Retinal pigment epithelial cell (primary cell): ENCODE measurements around the gene ARHGEF3.

Source experiments
- DNase-seq: peaks from one replicate; pipeline ENCODE4 v3.0.0-alpha.2; 2010; ENCODE audit warnings: low read depth
- H3K4me3 ChIP-seq: 2 replicates; pipeline ENCODE4 v1.5.1; 2011; ENCODE audit warnings: mild to moderate bottlenecking, low read length, control low read depth, moderate library complexity
- TF ChIP-seq, protein P1 (sequence below): conservative IDR thresholded peaks from 2 replicates; pipeline ENCODE4 v1.5.1; 2011; ENCODE audit warnings: low read depth, low read length, control low read depth, inconsistent platforms

Gene ARHGEF3

DNA sequence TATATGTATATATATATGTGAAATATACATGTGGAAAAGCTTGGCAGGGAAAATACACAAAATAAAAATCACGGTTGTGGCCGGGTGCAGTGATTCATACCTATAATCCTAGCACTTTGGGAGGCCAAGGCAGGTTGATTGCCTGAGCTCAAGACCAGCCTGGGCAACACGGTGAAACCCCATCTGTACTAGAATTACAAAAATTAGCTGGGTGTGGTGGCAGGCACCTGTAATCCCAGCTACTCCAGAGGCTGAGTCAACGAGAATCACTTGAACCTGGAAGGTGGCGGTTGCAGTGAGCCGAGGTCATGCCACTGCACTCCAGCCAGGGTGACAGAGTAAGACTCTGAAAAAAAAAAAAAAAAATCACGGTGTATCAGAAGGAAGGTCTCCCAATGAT, 20.8 kb upstream of the ARHGEF3 start:
- no peak overlapping the region for H3K4me3 ChIP-seq
- TF ChIP-seq, protein P1, sequence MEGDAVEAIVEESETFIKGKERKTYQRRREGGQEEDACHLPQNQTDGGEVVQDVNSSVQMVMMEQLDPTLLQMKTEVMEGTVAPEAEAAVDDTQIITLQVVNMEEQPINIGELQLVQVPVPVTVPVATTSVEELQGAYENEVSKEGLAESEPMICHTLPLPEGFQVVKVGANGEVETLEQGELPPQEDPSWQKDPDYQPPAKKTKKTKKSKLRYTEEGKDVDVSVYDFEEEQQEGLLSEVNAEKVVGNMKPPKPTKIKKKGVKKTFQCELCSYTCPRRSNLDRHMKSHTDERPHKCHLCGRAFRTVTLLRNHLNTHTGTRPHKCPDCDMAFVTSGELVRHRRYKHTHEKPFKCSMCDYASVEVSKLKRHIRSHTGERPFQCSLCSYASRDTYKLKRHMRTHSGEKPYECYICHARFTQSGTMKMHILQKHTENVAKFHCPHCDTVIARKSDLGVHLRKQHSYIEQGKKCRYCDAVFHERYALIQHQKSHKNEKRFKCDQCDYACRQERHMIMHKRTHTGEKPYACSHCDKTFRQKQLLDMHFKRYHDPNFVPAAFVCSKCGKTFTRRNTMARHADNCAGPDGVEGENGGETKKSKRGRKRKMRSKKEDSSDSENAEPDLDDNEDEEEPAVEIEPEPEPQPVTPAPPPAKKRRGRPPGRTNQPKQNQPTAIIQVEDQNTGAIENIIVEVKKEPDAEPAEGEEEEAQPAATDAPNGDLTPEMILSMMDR = no peak
- DNase-seq = no peak

DNA sequence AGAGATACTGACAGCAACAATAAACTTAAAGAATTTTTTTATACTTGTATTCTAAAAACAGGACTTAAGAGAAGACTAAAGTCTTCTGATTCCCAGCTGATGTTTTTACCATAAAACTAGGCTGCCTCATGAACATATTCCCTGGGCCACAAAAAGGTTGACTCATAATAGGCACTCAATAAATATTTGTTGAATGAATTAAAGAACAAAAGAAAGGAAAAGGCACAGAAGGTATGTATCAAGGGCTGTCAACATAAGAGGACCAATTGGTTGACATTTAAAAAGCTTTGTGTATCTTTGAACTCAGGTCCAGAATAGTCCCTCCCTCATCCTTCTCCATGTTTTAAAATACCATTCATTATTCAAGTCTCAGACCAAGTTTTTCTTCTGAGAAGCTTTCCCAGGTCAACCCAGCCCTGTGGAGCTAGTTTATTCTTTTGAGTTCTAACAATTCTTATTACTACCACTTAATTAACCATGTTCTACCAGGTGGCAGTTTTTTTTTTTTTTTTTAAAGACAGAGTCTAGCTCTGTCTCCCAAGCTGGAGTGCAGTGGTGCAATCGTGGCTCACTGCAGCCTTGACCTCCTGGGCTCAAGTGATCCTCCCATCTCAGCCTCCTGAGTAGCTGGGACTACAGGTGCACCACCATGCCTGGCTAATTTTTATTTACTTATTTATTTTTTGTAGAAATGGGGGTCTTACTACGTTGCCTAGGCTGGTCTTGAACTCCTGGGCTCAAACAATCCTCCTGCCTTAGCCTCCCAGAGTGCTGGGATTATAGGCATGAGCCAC, 17.5 kb upstream of the ARHGEF3 start:
- no peak for DNase-seq
- TF ChIP-seq, protein P1 = no peak
- H3K4me3 ChIP-seq = no peak overlapping the region

DNA sequence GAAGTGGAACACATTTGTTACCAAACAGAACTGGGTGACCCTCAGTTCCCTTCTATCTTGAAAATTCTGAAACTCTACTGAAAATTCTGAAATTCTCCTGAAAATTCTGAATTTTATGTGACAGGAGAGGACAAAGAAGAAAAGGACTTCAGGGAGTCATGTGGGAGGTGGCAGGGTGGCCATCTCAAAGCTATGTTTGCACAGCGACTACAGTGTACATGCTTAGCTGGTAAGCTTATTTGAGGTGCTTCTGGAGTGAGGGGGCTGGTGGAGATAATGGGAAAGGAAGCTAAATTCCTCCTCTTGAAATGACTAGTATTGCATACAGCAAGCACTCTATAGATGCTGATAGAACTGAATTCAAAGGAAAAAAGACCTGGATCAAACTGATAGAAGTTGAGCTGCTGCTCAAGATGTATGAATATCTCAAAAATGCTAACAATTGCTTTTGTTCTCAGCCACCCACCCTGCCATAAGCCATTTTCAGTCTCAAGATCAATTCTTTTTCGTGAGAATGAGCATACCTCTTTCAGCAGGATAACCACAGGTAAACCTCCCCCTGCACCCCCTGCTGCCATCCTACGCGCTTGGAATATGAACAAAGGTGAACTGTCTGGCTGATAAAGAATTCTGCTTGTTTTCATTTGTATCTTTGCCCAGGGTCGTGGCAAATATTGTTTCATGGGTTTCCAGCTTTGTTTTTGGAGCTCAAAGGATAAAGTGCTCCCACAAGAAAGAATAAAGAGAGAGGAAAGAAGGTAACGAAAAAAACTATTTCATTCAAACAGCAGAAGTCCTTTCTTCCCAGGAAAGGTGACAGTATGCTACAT, 16.6 kb upstream of the ARHGEF3 start:
- TF ChIP-seq, protein P1 = no peak
- no peak for DNase-seq
- no peak overlapping the region for H3K4me3 ChIP-seq

DNA sequence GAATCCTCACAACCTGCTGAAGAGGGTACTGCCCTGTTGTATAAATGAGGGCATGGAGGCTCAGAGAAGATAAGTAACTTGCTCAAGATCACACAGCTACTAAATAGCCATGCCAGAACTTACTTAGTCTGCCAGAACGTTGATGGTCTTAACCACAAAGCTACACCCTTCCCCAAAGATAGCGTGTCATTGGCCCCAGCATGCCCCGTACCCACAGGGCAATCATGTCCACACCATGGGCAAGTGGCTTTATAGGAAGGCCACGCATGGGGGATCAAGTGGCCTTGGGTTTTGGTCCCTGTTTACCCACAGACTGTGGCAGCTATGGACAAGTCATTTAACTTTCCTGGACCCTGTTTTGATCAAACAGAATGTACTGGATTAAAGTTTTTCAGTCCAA, 15.9 kb upstream of the ARHGEF3 start:
- TF ChIP-seq, protein P1 = no peak
- no peak for DNase-seq
- H3K4me3 ChIP-seq = no peak overlapping the region

DNA sequence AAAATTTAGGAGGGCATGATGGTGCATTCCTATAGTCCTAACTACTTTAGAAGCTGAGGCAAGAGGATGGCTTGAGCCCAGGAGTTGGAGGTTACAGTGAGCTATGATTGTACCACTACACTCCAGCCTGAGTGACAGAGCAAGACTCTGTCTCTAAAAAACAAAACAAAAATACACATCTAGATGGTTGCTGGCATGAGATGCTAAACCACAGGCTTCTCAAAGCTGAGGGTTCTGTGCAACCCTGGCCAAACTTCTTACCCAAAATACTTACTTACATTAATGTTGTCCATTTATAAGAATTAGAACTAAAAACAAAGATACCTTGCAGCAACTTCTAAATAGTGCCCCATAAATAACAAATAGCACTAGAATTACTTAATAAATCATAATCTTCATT, 14.3 kb upstream of the ARHGEF3 start:
- no peak overlapping the region for H3K4me3 ChIP-seq
- DNase-seq = no peak
- TF ChIP-seq, protein P1 = no peak

DNA sequence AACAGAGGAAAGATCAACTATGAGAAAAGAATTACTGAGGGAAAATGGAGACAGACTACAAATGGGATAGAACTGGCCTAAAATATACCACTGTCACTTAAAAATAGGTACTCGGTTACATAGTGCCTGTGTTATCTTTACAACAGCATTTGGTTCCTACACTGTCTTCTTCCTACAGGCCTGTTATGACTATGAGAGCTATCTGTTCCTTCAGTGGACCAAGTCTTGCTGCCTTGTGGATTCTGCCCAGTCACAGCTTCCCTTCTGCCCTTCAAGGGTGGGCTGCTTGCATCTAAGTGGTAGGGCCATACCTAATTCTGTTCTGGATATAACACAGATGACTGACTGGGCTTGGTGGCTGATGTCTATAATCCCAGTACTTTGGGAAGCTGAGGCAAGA, 13.8 kb upstream of the ARHGEF3 start:
- TF ChIP-seq, protein P1 = no peak
- no peak for DNase-seq
- H3K4me3 ChIP-seq = no peak overlapping the region

DNA sequence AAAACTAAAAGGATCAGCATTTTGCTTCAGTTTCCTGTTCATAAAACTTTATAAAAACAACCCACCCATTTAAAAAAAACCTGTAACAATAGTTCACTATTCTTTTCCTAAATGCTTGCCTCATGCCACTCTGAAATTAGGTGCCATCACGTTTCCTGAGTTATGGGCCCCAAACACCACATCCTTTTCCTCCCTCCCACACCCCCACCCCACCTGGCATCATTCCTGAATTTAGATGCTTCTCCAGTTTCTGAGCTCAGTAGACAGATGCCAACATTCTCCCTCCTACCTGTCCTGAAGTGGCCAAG, 11.9 kb upstream of the ARHGEF3 start:
- TF ChIP-seq, protein P1 = no peak
- H3K4me3 ChIP-seq = no peak overlapping the region
- no peak for DNase-seq
